MCF 10A (cell line): ENCODE results near the gene CCDC106. TPM values are rescaled to one million over a fixed set of nuclear protein-coding genes. Genes with fewer than 3 reads are reported as not detected.
A peak's percentile ranks its signal among the peaks of the same experiment; 100 is the strongest.

Experiments
- BruUV-seq: library from RNA; stranded (reverse); fragments of 400-500 nt; replicated peaks from 2 replicates; lab custom pipeline; 2021; lab: Mats Ljungman, UMichigan
- CTCF ChIA-PET: fragments of 300-600 bp; sonication (Branson Sonifier 250); formaldehyde crosslinking; extraction: SDS; loops from one replicate; lab custom pipeline; 2021; ENCODE audit warnings: antibody characterized with exemption, inconsistent platforms; lab: Yijun Ruan, JAX
- POLR2A ChIA-PET: fragments of 300-600, 350-650 bp; sonication (Branson Sonifier 250); formaldehyde crosslinking; extraction: SDS; loops from one replicate; lab custom pipeline; 2020; ENCODE audit warnings: antibody characterized with exemption, inconsistent platforms; lab: Yijun Ruan, JAX
- DNase-seq: peaks from one replicate; pipeline ENCODE4 v3.0.0-alpha.2; 2018; ENCODE audit not compliant: unreplicated experiment
- H3K27ac Mint-ChIP-seq: one replicate; pipeline ENCODE4 v1.8.0; 2022; ENCODE audit warnings: mild to moderate bottlenecking, low read depth, mixed read lengths; ENCODE audit not compliant: unreplicated experiment
- H3K27me3 Mint-ChIP-seq: one replicate; pipeline ENCODE4 v1.8.0; 2022; ENCODE audit warnings: mixed read lengths; ENCODE audit not compliant: insufficient read depth, unreplicated experiment
- H3K36me3 Mint-ChIP-seq: one replicate; pipeline ENCODE4 v1.8.0; 2022; ENCODE audit warnings: mild to moderate bottlenecking, moderate library complexity, mixed read lengths; ENCODE audit not compliant: insufficient read depth, unreplicated experiment
- H3K4me1 Mint-ChIP-seq: one replicate; pipeline ENCODE4 v1.8.0; 2022; ENCODE audit warnings: mixed read lengths; ENCODE audit not compliant: insufficient read depth, unreplicated experiment
- H3K4me3 Mint-ChIP-seq: one replicate; pipeline ENCODE4 v1.8.0; 2022; ENCODE audit warnings: mild to moderate bottlenecking, moderate library complexity, mixed read lengths; ENCODE audit not compliant: unreplicated experiment
- H3K9me3 Mint-ChIP-seq: one replicate; pipeline ENCODE4 v1.8.0; 2022; ENCODE audit warnings: mixed read lengths; ENCODE audit not compliant: unreplicated experiment
- CTCF ChIP-seq: fragments of 200-600 bp; IDR thresholded peaks from one replicate; pipeline ENCODE4 v1.8.0; 2022; ENCODE audit warnings: antibody characterized with exemption, mild to moderate bottlenecking; ENCODE audit not compliant: unreplicated experiment
- intact Hi-C: fragments of 100-400 bp; cut with micrococcal nuclease; formaldehyde crosslinking; loops from 2 replicates; pipeline ENCODE4 v1.14.1; 2022
- total RNA-seq: library from RNA; stranded (reverse); gene quantifications from 2 replicates; pipeline ENCODE4 v1.2.3, GENCODE V29; 2022

Gene CCDC106
- total RNA-seq, 1 experiment from 2014 or later, result 2.5 TPM

- no peak for TF ChIP-seq CTCF
- ChIA-PET CTCF (interaction anchor here (0.6 to 1.1 kb wide), 2 partner anchors 12 to 1120 kb away, joined by 3 to 4 read pairs; no protein-coding TSS in a partner anchor), POLR2A (interaction anchor here (0.6 kb wide), 1 partner anchor 279 kb away, joined by 6 read pairs; no protein-coding TSS in a partner anchor)
- H3K4me1 Mint-ChIP-seq, result peaks cover 24% of the 10 kb centered on the region
- no TSS peak for BruUV-seq
- DNase-seq, result no peak
- intact Hi-C loops, result no loop called here
- peak overlapping the region; percentile 30 for H3K4me3 Mint-ChIP-seq
- H3K27me3 Mint-ChIP-seq, result no peaks in the 10 kb centered on the region
- no peaks in the 10 kb centered on the region for H3K9me3 Mint-ChIP-seq
- H3K36me3 Mint-ChIP-seq, result peaks cover 35% of the 10 kb centered on the region
- H3K27ac Mint-ChIP-seq, result no peak overlapping the region
Measured at GRCh38 chr19:55678121-55678671, 30.2 kb downstream of the CCDC106 start.

- intact Hi-C loops, result no loop called here
- peaks cover 34% of the 10 kb centered on the region for H3K36me3 Mint-ChIP-seq
- POLR2A ChIA-PET, result no interaction called here
- no peaks in the 10 kb centered on the region for H3K27me3 Mint-ChIP-seq
- BruUV-seq, result no TSS peak
- no peaks in the 10 kb centered on the region for H3K9me3 Mint-ChIP-seq
- peaks cover 20% of the 10 kb centered on the region for H3K4me1 Mint-ChIP-seq
- CTCF ChIA-PET, result no interaction called here
- H3K27ac Mint-ChIP-seq, result peak overlapping the region; percentile 63
- H3K4me3 Mint-ChIP-seq, result no peak overlapping the region
- TF ChIP-seq CTCF, result no peak
- no peak for DNase-seq
Measured at GRCh38 chr19:55679343-55680257, 31.6 kb downstream of the CCDC106 start.

- no peak for TF ChIP-seq CTCF
- H3K27me3 Mint-ChIP-seq, result no peaks in the 10 kb centered on the region
- ChIA-PET CTCF (no interaction called here), POLR2A (no interaction called here)
- H3K9me3 Mint-ChIP-seq, result no peaks in the 10 kb centered on the region
- no peak overlapping the region for H3K27ac Mint-ChIP-seq
- intact Hi-C loops, result no loop called here
- no peak for DNase-seq
- H3K4me3 Mint-ChIP-seq, result no peak overlapping the region
- H3K36me3 Mint-ChIP-seq, result peaks cover 44% of the 10 kb centered on the region
- no TSS peak for BruUV-seq
- H3K4me1 Mint-ChIP-seq, result peaks cover 18% of the 10 kb centered on the region
Measured at GRCh38 chr19:55680339-55681130, 32.5 kb downstream of the CCDC106 start.
